Activated naive CD4-positive, alpha-beta T cell treated with anti-CD3 and anti-CD28 coated beads for 36 hours (primary cell): ENCODE results near the gene CPNE7. TPM values are rescaled to one million over a fixed set of nuclear protein-coding genes. Genes with fewer than 3 reads are reported as not detected.
A peak's percentile ranks its signal among the peaks of the same experiment; 100 is the strongest.

Experiments
- CTCF ChIA-PET: fragments of 350-600 bp; sonication (Branson Sonifier 250); formaldehyde crosslinking; loops from one replicate; lab custom pipeline; 2021; ENCODE audit warnings: antibody characterized with exemption; lab: Charles Lee
- DNase-seq: peaks from one replicate; pipeline ENCODE4 v3.0.0-alpha.2; 2020
- H3K27ac Mint-ChIP-seq: one replicate; pipeline ENCODE4 v1.8.0; 2021; ENCODE audit warnings: mild to moderate bottlenecking, mixed read lengths
- H3K27me3 Mint-ChIP-seq: one replicate; pipeline ENCODE4 v1.8.0; 2021; ENCODE audit warnings: low read depth, mixed read lengths
- H3K36me3 Mint-ChIP-seq: one replicate; pipeline ENCODE4 v1.8.0; 2021; ENCODE audit warnings: low read depth, mixed read lengths
- H3K4me1 Mint-ChIP-seq: one replicate; pipeline ENCODE4 v1.8.0; 2021; ENCODE audit warnings: low read depth, mixed read lengths
- H3K4me3 Mint-ChIP-seq: one replicate; pipeline ENCODE4 v1.8.0; 2021; ENCODE audit warnings: mild to moderate bottlenecking, moderate library complexity, mixed read lengths
- H3K9me3 Mint-ChIP-seq: one replicate; pipeline ENCODE4 v1.8.0; 2021; ENCODE audit warnings: mixed read lengths
- intact Hi-C: fragments of 100-400 bp; cut with micrococcal nuclease; formaldehyde crosslinking; loops from one replicate; pipeline ENCODE4 v1.15.1; 2023
- total RNA-seq, 2 experiments: library from RNA; stranded (reverse); gene quantifications; one replicate each; pipeline ENCODE4 v1.2.3, GENCODE V29; 2021

The CPNE7 gene
- total RNA-seq, 2 experiments from 2014 or later: 6.4 to 9.0 TPM

DNA sequence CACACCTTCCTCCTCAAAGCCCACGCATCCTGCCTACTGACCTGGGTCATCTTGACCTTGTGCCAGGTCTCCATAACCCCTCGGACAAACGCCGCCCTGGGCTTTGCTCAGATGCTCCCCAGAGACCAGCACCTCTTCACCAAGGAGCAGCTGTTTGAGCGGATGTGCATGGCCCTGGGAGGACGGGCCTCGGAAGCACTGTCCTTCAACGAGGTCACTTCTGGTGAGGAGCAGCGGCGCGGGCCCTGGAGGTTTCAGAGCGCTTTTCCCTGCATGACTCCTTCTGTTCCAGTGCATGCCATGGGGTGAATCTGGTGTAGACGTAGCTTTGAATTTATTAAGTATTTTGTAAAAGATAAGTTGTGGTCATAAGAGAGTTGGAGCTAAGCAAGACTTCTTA, 22.6 kb upstream of the CPNE7 start:
- intact Hi-C loops: no loop called here
- Mint-ChIP-seq H3K27me3 (no peaks in the 10 kb centered on the region), H3K9me3 (no peaks in the 10 kb centered on the region), H3K4me3 (no peak overlapping the region), H3K4me1 (peaks cover 26% of the 10 kb centered on the region), H3K27ac (no peak overlapping the region), H3K36me3 (peaks cover 11% of the 10 kb centered on the region)
- DNase-seq: no peak
- CTCF ChIA-PET: interaction anchor here (0.6 to 1.7 kb wide), 3 partner anchors 13 to 221 kb away, joined by 3 to 4 read pairs (median 3); no protein-coding TSS in a partner anchor

DNA sequence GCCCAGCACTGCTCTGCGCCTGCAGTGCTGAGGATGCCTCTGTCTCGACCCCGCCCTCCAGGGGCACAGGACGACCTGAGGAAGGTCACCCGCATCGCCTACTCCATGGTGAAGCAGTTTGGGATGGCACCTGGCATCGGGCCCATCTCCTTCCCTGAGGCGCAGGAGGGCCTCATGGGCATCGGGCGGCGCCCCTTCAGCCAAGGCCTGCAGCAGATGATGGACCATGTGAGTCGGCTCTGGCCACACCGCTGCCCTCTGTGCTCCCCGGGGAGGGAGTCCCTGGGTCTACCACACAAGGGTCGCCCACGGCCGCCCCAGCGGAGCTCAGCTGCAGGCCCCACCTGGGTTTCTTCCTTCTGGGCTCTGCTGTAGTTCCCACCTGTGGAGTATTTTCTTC, 21.8 kb upstream of the CPNE7 start:
- intact Hi-C loops: no loop called here
- peaks cover 8% of the 10 kb centered on the region for H3K36me3 Mint-ChIP-seq

DNA sequence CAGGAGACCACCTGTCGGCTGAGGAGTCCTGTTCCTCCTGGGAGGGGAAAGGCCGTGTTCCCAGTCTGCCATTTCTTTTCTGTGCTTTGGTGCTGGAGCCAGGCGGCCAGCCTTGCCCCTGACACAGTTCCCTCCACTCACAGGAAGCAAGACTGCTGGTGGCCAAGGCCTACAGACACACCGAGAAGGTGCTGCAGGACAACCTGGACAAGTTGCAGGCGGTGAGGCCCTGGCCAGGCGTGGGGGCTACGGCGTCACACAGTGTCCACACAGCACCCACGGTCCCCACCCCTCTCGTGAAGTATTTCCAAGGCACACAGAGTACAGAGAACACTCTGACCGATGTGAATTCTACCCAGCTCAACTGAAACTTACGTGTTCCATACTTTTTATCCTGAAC, 21.2 kb upstream of the CPNE7 start:
- Mint-ChIP-seq H3K27me3 (no peaks in the 10 kb centered on the region), H3K9me3 (no peaks in the 10 kb centered on the region), H3K36me3 (peaks cover 5% of the 10 kb centered on the region), H3K27ac (no peak overlapping the region), H3K4me3 (no peak overlapping the region), H3K4me1 (peaks cover 12% of the 10 kb centered on the region)
- DNase-seq: no peak
- intact Hi-C loops: no loop called here
- CTCF ChIA-PET: interaction anchor here (0.8 kb wide), 1 partner anchor 686 kb away, joined by 3 read pairs; no protein-coding TSS in a partner anchor

More for the DNA sequence above, 21.8 kb upstream of the CPNE7 start:
- Mint-ChIP-seq H3K27me3 (no peaks in the 10 kb centered on the region), H3K4me1 (peaks cover 18% of the 10 kb centered on the region), H3K27ac (no peak overlapping the region), H3K4me3 (no peak overlapping the region), H3K9me3 (no peaks in the 10 kb centered on the region)
- no peak for DNase-seq
- CTCF ChIA-PET: interaction anchor here (1.7 kb wide), 1 partner anchor 12 kb away, joined by 4 read pairs; no protein-coding TSS in a partner anchor

DNA sequence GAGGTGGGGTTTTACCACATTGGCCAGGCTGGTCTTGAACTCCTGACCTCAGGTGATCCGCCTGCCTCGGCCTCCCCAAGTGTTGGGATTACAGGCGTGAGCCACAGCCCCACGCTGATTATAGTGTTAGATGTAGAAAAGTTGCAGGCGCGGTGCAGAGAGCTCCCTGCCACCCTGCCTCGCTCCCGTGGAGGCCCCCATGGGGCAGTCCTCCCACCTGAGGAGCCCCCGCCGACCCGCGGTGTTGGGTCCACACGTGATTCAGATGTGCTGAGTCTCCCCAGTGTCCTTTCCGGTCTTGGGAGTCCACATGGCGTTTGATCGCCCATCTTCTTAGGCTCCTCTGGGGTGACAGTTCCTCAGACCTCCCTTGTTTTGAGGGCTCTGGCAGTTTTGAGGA, 20.3 kb upstream of the CPNE7 start:
- H3K36me3 Mint-ChIP-seq: peaks cover 5% of the 10 kb centered on the region
- CTCF ChIA-PET: no interaction called here
- peaks cover 10% of the 10 kb centered on the region for H3K4me1 Mint-ChIP-seq
- no peak overlapping the region for H3K27ac Mint-ChIP-seq
- intact Hi-C loops: no loop called here
- H3K9me3 Mint-ChIP-seq: no peaks in the 10 kb centered on the region
- H3K27me3 Mint-ChIP-seq: no peaks in the 10 kb centered on the region
- no peak overlapping the region for H3K4me3 Mint-ChIP-seq
- DNase-seq: no peak

DNA sequence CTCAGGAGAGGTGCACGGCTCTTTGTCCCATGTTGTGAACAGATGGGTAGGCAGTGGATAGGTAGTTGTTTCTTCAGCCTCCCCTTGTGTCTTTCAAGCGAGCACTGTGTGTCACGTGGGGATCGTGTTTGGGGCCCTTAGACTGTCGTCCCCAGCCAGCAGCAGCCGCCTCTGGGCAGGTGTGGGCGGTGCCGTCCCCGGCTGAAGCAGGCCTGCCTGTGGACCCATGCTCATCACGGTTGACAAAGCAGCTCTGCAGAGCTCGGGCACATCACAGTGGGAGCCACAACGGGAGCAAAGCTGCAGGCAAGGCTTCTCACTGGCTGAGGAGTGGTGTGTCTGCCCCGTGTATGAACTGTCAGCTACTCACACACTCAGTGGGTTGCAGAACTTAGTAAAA, 19.8 kb upstream of the CPNE7 start:
- intact Hi-C loops: loop anchor here (2.0 kb wide), 2 partner anchors 223 to 315 kb away; no protein-coding TSS in a partner anchor
- DNase-seq: no peak
- Mint-ChIP-seq H3K4me3 (no peak overlapping the region), H3K36me3 (peaks cover 7% of the 10 kb centered on the region), H3K27ac (no peak overlapping the region), H3K9me3 (no peaks in the 10 kb centered on the region), H3K4me1 (peaks cover 7% of the 10 kb centered on the region), H3K27me3 (no peaks in the 10 kb centered on the region)
- CTCF ChIA-PET: no interaction called here

DNA sequence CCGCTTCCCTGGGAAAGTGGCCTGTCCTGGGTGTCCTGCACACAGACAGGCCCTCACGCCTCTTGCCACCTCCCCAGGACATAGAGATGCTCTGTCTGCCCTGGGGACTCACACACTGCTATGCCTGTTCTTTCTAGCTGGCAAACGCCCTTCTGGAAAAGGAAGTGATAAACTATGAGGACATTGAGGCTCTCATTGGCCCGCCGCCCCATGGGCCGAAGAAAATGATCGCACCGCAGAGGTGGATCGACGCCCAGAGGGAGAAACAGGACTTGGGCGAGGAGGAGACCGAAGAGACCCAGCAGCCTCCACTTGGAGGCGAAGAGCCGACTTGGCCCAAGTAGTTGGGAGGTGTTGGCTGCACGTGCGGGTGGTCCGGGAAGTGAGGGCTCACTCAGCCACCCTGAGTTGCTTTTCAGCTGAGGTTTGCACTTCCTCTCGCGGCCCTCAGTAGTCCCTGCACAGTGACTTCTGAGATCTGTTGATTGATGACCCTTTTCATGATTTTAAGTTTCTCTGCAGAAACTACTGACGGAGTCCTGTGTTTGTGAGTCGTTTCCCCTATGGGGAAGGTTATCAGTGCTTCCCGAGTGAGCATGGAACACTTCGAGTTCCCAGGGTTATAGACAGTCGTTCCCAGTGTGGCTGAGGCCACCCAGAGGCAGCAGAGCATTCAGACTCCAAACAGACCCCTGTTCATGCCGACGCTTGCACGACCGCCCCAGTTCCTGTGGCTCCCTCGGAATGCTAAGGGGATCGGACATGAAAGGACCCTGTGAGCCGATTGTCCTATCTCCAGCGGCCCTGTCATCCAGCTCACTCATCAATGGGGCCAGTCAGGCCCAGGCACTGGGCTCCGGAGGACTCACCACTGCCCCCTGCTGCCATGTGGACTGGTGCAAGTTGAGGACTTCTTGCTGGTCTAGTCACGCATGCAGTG, 18.5 kb upstream of the CPNE7 start:
- intact Hi-C loops: loop anchor here (2.0 kb wide), 2 partner anchors 224 to 316 kb away; no protein-coding TSS in a partner anchor
- peak; percentile 92 for DNase-seq
- Mint-ChIP-seq H3K27ac (no peak overlapping the region), H3K4me3 (peak overlapping the region; percentile 17), H3K4me1 (peaks cover 11% of the 10 kb centered on the region), H3K27me3 (no peaks in the 10 kb centered on the region), H3K36me3 (peaks cover 16% of the 10 kb centered on the region), H3K9me3 (no peaks in the 10 kb centered on the region)
- CTCF ChIA-PET: interaction anchor here (0.6 to 2.9 kb wide), 6 partner anchors 8 to 113 kb away, joined by 3 to 17 read pairs (median 3); partner anchors contain the start of gene CPNE7

DNA sequence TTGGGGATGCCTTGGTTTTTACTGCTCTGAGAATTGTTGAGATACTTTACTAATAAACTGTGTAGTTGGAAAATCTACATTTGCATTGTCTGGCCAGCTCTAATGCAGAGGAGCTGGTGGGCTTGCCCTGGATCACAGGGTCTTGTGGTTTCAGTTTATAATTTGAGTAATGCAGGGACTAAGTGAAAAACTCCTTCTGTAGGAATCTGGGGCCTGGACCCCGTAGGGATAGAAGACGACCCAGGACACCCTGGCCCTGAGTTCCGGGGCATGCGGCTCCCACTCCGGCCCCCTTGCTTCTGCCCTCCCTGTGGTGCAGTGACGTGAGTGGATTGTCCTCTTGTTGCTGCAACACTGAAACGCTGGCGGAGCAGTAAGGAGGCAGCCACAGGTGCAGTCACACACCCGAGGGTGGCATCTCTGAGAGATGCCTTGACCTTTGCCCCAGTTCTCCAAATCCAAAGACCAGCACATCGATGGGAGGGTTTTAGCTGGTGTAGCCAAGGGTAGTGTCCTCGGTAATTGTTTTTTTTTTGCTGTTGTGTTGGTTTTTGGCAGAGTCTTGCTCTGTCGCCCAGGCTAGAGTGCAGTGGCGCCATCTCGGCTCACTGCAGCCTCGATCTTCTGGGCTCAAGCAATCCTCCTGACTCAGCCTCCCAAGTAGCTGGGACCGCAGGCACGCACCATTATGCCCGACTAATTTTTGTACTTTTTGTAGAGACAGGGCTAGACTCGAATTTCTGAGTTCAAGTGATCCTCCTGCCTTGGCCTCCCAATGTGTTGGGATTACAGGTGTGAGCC, 17.7 kb upstream of the CPNE7 start:
- CTCF ChIA-PET: interaction anchor here (1.0 to 2.9 kb wide), 7 partner anchors 9 to 310 kb away, joined by 3 to 17 read pairs (median 3); partner anchors contain the start of gene CPNE7
- H3K4me1 Mint-ChIP-seq: peaks cover 20% of the 10 kb centered on the region
- H3K4me3 Mint-ChIP-seq: peak overlapping the region; percentile 17
- no peaks in the 10 kb centered on the region for H3K27me3 Mint-ChIP-seq
- H3K9me3 Mint-ChIP-seq: no peaks in the 10 kb centered on the region
- no peak overlapping the region for H3K27ac Mint-ChIP-seq
- no peak for DNase-seq
- intact Hi-C loops: loop anchor here (2.0 kb wide), 2 partner anchors 225 to 317 kb away; no protein-coding TSS in a partner anchor
- peaks cover 25% of the 10 kb centered on the region for H3K36me3 Mint-ChIP-seq

DNA sequence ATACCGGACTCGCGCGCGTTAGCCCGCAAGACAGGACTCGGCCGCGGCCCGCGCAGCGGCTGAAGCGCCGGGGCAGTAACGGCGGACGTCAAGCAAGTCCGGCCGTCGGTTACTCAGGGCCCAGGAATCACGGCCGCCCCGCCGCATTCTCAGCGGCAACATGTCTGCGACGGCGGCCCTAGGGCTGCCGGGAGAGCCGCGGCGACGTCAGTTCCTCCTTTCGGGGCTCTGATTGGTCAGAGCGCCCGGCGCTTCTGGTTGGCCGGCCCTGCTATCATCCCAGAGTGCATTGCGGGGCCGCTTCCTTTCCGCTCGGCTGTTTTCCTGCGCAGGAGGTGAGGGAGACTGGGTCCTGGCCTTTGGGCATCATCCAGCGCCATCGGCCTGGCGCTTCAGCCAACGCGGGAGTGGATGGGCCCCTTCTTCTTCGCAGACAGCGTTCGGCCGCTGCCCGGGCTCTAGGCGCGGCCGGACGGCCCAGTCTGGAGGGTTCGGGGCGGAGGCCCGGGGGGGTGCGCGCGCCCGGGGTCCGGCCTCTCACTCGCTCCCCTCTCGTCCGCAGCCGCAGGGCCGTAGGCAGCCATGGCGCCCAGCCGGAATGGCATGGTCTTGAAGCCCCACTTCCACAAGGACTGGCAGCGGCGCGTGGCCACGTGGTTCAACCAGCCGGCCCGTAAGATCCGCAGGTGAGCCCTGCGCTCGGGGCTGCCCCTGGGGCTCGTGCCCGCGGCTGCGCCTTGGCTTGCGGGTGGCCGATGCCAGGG, 15.0 kb upstream of the CPNE7 start, which contains the start of gene RPL13:
Gene RPL13, plus strand, starts transcription at position 305 of the 764 bp plus-strand sequence. Its CDS starts 278 bp downstream, at position 583.
- no peaks in the 10 kb centered on the region for H3K9me3 Mint-ChIP-seq
- H3K27ac Mint-ChIP-seq: peak within 1 kb of the TSS; percentile 98
- peaks cover 46% of the 10 kb centered on the region for H3K4me1 Mint-ChIP-seq
- peak within 1 kb of the TSS; percentile 97 for H3K4me3 Mint-ChIP-seq
- DNase-seq: peak; percentile 96
- intact Hi-C loops: loop anchor here (1.0 to 2.0 kb wide), 5 partner anchors 52 to 703 kb away; partner anchors contain the start of genes ANKRD11, SPG7 and TRAPPC2L
- no peaks in the 10 kb centered on the region for H3K27me3 Mint-ChIP-seq
- H3K36me3 Mint-ChIP-seq: peaks cover 41% of the 10 kb centered on the region
- CTCF ChIA-PET: no interaction called here

DNA sequence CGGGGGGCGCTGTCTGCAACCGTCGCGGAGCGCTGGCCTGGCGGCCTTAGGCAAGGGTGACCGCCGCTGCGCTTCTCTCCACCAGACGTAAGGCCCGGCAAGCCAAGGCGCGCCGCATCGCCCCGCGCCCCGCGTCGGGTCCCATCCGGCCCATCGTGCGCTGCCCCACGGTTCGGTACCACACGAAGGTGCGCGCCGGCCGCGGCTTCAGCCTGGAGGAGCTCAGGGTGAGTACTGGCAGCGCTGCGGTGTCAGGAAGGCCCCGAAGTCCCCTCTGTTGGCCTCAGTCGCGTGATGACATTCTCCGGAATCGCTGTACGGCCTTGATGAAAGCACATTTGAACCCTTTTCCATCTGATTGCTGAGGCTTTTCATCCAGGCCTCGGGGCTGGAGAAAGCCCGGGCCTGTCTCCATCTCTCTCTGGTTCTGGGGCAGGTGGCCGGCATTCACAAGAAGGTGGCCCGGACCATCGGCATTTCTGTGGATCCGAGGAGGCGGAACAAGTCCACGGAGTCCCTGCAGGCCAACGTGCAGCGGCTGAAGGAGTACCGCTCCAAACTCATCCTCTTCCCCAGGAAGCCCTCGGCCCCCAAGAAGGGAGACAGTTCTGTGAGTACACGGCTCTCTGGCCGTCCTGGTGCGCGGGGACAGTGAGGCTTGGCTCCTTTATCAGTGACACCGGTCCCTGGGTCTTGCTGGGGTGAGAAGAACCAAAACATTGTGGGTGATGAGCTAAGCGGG, 14.2 kb upstream of the CPNE7 start:
- Mint-ChIP-seq H3K27ac (peak overlapping the region; percentile 84), H3K36me3 (peaks cover 41% of the 10 kb centered on the region), H3K4me1 (peaks cover 51% of the 10 kb centered on the region), H3K27me3 (no peaks in the 10 kb centered on the region), H3K9me3 (no peaks in the 10 kb centered on the region), H3K4me3 (peak overlapping the region; percentile 97)
- DNase-seq: no peak
- intact Hi-C loops: loop anchor here (2.0 kb wide), 1 partner anchor 315 kb away; no protein-coding TSS in a partner anchor
- CTCF ChIA-PET: no interaction called here

DNA sequence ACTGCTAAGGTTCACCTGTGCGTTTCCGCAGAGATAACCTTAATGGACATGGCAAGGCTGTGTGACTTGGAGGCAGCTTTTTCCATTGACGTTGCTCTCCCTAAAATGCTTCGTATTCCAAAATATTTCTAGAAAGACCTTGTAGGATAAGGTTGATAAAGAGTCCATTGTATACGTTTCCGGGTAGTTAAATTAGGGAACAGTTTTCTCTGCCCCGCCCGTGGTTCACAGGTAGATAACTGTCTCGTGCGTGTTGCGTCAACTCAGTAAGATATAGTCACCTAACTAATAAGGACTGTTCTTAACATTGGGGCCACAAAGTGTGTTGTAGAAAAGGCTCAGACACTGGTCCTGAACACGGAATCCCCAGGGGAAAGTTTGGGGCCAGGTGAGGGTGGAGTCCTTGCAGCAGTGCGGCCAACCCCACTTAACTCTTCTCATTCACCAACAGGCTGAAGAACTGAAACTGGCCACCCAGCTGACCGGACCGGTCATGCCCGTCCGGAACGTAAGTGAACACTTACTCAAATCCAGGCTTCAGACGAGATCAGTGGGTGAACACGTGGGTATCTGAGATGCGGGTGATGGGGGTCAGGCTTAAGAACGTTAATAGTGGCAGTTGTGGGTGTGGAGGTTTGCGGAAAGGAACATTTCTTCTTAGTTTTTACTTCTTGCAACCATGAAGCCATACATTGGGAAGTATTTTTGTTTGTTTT, 13.5 kb upstream of the CPNE7 start:
- Mint-ChIP-seq H3K36me3 (peaks cover 41% of the 10 kb centered on the region), H3K4me1 (peaks cover 51% of the 10 kb centered on the region), H3K27ac (peak overlapping the region; percentile 84), H3K9me3 (no peaks in the 10 kb centered on the region), H3K27me3 (no peaks in the 10 kb centered on the region), H3K4me3 (peak overlapping the region; percentile 97)
- DNase-seq: no peak
- CTCF ChIA-PET: no interaction called here
- intact Hi-C loops: loop anchor here (2.0 kb wide), 1 partner anchor 315 kb away; no protein-coding TSS in a partner anchor
